MM.1S (cell line): ENCODE results near the gene PPARGC1A.

ENCODE experiments used
- EZH2 ChIP-seq: fragments of 300-600 bp; sonication (generic); optimal IDR thresholded peaks from 2 replicates; pipeline ENCODE3; 2017; ENCODE audit warnings: low read depth, mild to moderate bottlenecking, antibody characterized with exemption, low read length, mixed read lengths
- TF ChIP-seq, protein P1 (sequence below): fragments of 300-600 bp; sonication (generic); IDR thresholded peaks from 2 replicates; pipeline ENCODE4 v1.5.1; 2016; ENCODE audit warnings: antibody characterized with exemption, low read length, mixed read lengths

DNA sequence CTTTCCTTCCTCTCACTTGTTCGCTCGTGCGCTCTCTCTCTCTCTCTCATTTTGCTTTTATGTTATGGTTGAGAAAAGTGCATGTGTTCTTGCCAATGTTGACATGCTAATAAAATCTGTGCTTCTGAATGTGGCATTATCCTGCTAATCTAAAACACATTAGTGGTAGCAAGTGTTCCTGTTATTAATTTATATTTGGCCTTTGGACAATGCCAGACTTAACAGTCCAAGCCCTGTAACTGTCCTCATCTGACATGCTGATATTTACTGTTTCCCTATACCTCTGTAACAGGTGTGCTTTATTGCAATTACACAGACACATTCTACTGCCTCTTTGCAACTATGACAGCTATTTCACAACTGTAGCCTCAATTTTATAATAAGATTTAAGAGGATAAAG is 2.7 kb downstream of the PPARGC1A start:
- TF ChIP-seq, protein P1, sequence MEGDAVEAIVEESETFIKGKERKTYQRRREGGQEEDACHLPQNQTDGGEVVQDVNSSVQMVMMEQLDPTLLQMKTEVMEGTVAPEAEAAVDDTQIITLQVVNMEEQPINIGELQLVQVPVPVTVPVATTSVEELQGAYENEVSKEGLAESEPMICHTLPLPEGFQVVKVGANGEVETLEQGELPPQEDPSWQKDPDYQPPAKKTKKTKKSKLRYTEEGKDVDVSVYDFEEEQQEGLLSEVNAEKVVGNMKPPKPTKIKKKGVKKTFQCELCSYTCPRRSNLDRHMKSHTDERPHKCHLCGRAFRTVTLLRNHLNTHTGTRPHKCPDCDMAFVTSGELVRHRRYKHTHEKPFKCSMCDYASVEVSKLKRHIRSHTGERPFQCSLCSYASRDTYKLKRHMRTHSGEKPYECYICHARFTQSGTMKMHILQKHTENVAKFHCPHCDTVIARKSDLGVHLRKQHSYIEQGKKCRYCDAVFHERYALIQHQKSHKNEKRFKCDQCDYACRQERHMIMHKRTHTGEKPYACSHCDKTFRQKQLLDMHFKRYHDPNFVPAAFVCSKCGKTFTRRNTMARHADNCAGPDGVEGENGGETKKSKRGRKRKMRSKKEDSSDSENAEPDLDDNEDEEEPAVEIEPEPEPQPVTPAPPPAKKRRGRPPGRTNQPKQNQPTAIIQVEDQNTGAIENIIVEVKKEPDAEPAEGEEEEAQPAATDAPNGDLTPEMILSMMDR, result no peak
- no peak for TF ChIP-seq EZH2
